PC-9 (cell line): ENCODE data around the gene GMPPA.

ENCODE experiments used
- EZH2 ChIP-seq: fragments of 200-600 bp; sonication (generic); IDR thresholded peaks from 2 replicates; pipeline ENCODE4 v1.8.0; 2017; ENCODE audit warnings: antibody characterized with exemption, low read depth
- TF ChIP-seq, protein P1 (sequence below): fragments of 200-600 bp; sonication (generic); conservative IDR thresholded peaks from 2 replicates; pipeline ENCODE4 v1.6.1; 2017; ENCODE audit warnings: mixed run types, antibody characterized with exemption, mild to moderate bottlenecking, moderate library complexity

DNA sequence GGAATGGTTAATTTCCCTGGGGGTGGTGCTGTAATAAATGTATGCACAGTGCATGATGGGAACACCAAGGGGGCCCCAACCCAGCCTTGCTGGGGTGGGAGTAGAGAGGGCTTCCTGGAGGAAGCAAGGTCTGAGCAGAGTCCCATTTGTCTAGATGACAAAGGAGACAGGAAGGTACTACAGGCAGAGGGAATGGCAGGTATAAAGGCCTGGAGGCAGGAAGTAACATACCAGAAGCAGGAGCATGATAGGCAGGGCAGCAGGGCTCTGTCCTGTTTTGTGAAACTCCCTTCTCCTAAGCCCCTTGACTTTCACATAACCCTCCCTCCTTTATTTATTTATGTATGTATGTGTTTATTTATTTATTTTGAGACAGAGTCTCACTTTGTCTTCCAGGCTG, 3.9 kb downstream of the GMPPA start:
- TF ChIP-seq, protein P1, sequence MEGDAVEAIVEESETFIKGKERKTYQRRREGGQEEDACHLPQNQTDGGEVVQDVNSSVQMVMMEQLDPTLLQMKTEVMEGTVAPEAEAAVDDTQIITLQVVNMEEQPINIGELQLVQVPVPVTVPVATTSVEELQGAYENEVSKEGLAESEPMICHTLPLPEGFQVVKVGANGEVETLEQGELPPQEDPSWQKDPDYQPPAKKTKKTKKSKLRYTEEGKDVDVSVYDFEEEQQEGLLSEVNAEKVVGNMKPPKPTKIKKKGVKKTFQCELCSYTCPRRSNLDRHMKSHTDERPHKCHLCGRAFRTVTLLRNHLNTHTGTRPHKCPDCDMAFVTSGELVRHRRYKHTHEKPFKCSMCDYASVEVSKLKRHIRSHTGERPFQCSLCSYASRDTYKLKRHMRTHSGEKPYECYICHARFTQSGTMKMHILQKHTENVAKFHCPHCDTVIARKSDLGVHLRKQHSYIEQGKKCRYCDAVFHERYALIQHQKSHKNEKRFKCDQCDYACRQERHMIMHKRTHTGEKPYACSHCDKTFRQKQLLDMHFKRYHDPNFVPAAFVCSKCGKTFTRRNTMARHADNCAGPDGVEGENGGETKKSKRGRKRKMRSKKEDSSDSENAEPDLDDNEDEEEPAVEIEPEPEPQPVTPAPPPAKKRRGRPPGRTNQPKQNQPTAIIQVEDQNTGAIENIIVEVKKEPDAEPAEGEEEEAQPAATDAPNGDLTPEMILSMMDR: no peak
- TF ChIP-seq EZH2: no peak
